RKO (cell line): Measurements from ENCODE around the gene TMEM232.
"Not testable (repeated sequence)": the region's sequence is repeated elsewhere in the genome, so short reads cannot be mapped to it uniquely, and the experiment has no call there.

Experiments used
- DNase-seq: peaks from one replicate; pipeline ENCODE4 v3.0.0-alpha.2; 2016; ENCODE audit warnings: low spot score

Gene TMEM232

GRCh38 chr5:110726249-110727024 is at the start of gene TMEM232:
TMEM232 (minus strand) TSS chr5:110726671; CDS start chr5:110667352, 59,319 bp downstream.
- peak; percentile 86 for DNase-seq

- DNase-seq, result no peak
These were observed 43.8 kb upstream of the TMEM232 start for GRCh38 chr5:110770286-110770685.

- no peak for DNase-seq
These were observed 42.7 kb upstream of the TMEM232 start for GRCh38 chr5:110769000-110769681.

GRCh38 chr5:110768138-110768860 is 41.8 kb upstream of the TMEM232 start:
- DNase-seq, result no peak

- DNase-seq, result no peak
These were observed 33.7 kb upstream of the TMEM232 start for GRCh38 chr5:110760158-110760557.

GRCh38 chr5:110757118-110757729 is 30.8 kb upstream of the TMEM232 start:
- peak; percentile 57 for DNase-seq

GRCh38 chr5:110754181-110754580 is 27.7 kb upstream of the TMEM232 start:
- no peak for DNase-seq

- DNase-seq, result no peak
These were observed 27.1 kb upstream of the TMEM232 start for GRCh38 chr5:110753600-110753999.

GRCh38 chr5:110752953-110753352 is 26.5 kb upstream of the TMEM232 start:
- DNase-seq, result no peak

GRCh38 chr5:110751902-110752762 is 25.7 kb upstream of the TMEM232 start:
- no peak for DNase-seq

- peak; percentile 93 for DNase-seq
These were observed 12.6 kb upstream of the TMEM232 start, which contains the start of gene SLC25A46 for GRCh38 chr5:110738812-110739651. SLC25A46 (plus strand) TSS chr5:110739007; CDS start chr5:110739120, 113 bp downstream.

GRCh38 chr5:110738503-110738811 is 12.0 kb upstream of the TMEM232 start:
- no peak for DNase-seq

GRCh38 chr5:110736753-110737152 is 10.3 kb upstream of the TMEM232 start:
- no peak for DNase-seq

GRCh38 chr5:110735556-110735955 is 9.1 kb upstream of the TMEM232 start:
- DNase-seq, result peak; percentile 16

GRCh38 chr5:110734101-110734500 is 7.6 kb upstream of the TMEM232 start:
- DNase-seq, result no peak

- DNase-seq, result not testable (repeated sequence)
These were observed 5.0 kb upstream of the TMEM232 start for GRCh38 chr5:110731499-110731898.

- DNase-seq, result peak; percentile 45
These were observed 499 bp upstream of the TMEM232 start for GRCh38 chr5:110727025-110727314.

GRCh38 chr5:110718311-110718710 is 8.2 kb downstream of the TMEM232 start:
- no peak for DNase-seq

- peak; percentile 19 for DNase-seq
These were observed 9.9 kb downstream of the TMEM232 start for GRCh38 chr5:110716247-110717245.
